NCI-H2029 (cell line): ENCODE data around the gene TSN.
"Not testable (repeated sequence)": the region's sequence is repeated elsewhere in the genome, so short reads cannot be mapped to it uniquely, and the experiment has no call there.

ENCODE experiments used
- DNase-seq: peaks from one replicate; lab custom pipeline; 2025; lab: John Stamatoyannopoulos, UW

TSN gene

DNA sequence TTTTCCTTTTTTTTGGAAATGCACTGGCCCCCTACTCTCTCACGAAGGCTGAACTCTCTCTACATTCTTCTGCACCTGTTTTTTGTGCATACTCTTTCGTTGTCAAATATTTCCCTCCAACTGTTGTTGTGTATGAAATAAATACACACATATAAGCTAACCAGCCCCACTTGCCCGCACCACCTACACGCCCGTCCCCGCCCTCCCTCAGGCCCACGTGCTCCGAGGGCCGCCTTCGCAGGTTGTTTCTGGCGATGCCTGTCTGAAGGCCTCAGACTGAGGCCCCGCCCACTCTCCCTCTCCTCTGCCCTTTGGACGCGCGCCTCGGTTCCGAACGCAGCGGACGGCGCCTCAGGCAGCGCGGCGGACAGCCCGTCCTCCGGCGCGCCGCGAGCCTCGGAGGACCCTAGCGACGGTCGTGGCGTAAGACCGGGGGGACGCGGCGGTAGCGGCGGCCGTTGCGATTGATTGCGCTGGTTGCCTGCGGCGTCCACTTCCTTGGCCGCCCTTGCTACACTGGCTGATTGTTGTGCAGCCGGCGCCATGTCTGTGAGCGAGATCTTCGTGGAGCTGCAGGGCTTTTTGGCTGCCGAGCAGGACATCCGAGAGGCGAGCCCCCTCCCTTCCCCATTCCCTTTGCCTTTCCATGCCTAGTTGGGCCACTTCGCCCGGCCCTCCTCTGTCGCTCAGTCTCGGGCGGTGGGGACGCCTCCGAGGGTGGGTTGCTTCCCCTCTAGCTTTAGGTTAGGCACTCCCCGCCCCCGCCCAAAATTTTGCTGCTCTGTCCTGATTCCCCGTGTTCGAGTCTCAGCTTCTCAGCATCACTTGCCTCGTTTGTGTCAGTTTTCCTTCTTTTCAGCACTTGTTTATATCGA lies at the start of gene TSN:
TSS of gene TSN (plus strand) at position 415 of the 875 bp plus-strand sequence. CDS start at position 544, 129 bp downstream.
- DNase-seq: peak; percentile 97

DNA sequence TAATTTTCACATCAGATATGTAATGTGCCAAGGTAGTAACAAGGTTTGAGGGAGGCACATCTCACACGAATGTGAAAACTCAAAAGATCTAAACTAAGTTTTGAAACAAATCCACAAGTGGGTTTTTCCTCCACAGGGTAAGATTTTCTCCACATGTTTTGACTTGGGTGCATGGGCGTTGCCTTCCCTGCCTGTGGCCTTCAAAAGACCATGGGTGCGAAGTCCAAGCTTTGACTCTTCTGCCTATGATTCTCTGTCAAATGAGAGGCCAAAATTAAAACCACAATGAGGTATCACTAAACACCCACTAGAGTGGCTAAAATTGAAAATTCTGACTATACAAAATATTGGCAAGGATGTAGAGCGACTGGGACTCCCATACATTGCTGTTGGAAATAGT lies 49.5 kb upstream of the TSN start:
- DNase-seq: no peak

DNA sequence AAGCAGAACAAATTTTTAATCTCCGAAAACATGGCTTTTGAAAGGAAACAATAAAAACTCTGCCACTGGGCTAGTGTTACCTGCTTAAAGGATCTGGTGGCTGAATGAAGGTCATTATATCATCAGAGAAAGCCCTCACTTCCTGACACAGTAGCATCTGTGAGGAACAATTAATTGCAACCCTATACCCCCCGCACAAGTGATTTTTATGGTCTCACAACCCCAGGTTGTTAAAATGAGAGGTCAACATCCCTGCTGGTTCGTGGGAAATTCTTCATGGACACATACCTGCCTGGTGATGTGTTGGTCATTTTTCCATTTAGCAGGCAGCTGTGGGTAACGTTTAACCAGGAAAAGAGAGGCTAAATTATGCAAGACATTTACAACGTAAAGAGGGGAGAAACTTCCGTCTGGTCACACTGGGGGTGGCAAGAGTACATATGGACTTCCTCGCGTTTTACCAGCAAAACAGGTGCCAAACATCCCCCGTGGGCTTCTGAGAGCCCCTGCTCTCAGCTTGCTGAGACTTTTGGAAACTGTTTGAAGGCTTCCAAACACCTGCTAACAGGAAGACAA lies 48.0 kb upstream of the TSN start:
- DNase-seq: no peak

DNA sequence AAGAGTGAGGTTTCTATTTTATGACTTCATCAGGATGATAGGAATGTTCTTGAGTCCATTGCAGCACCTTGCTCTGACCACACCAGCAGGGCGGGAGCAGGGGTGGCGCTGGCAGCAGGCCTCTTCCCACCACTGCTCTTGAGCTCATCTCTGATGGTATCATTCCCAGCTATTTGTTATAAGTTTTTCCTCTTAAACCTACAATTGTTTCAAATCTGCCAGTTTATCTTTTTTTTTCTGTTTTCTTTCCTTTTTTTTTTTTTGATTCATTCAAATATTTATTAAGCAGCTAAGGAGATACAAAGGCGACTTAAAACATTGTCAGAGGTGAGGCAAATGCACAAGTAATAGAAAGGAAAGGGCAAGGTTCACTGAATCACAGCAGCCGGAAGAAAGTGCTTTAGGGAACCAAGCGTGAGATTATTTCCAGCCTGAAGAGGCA lies 47.5 kb upstream of the TSN start:
- peak; percentile 4 for DNase-seq

DNA sequence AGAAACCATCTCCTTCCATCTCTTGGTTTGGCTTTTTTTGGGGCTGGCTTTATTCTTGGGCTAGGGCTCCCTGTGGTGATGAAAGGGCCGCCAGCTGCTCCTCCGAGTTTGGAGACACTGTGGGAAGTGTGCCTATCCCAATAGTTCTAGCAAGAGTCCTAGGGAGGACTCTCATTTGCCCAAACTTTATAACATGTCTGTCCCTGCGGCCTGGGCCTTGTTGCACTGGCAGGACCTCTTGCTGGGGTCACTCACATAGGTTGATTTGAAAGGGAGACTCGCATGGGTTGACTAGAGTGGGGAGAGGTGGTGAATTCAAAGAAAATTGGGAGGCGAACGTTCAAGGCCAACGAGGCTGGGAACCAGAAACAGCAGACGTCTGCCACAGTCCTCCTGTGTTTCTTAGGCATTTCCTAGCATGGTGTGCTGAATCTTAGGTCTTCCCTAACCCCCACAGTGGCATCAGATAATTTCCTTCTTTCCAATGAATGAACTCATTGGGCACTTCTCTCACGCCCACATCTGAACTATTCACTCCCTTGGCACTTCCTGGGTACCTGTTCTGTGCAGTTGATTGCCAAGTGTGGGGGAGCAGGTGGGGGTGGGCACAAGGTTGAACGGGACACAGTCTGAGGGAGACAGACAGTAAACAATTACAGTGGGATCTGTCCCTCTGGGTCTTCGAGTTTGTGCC lies 45.5 kb upstream of the TSN start:
- no peak for DNase-seq

DNA sequence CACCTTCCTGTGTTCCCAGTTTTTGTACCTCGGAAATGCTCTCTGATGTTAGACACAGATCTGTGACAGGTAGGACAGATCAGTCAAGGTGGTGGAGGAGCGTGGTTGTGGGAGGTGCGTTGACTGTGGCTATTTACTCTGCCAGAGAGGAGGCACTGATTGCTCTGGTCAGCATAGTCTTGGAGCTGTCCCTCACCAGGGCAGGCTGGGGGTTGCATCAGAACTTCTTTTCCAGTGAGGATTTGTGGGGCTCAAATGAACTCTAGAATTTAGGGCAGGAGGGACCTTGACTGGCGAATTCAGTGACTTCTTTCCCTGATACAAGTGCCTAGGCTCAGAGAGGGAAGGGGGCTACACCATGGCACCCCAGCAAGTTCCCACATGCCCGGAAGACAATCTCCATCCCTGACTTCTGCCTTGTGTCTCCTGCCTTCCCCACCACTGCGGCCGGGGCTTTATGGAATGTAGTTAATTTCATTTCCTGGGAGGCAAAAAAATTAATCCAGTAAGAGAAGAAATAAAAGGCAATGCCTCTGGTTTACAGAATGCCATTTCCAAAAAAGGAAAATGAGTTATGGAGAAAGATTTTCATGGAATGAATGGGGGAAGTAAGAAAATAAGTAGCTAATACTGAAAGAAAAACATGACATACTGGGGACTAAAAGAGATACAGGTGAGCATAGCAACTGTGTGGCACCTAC lies 44.8 kb upstream of the TSN start:
- no peak for DNase-seq

DNA sequence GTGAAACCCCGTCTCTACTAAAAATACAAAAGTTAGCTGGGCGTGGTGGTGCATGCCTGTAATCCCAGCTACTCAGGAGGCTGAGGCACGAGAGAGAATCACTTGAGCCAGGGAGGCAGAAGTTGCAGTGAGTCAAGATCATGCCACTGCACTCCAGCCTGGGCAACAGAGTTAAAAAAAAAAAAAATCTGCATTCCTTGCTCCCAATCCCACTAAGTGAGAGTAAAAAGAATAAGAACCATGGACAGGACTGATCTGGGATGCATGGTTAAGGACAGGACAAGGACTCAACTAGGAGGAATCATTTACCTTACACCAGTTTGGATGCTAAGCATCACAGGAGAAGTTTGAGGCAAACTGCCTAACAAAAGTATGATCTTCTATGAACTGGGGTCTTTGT lies 44.0 kb upstream of the TSN start:
- DNase-seq: not testable (repeated sequence)

DNA sequence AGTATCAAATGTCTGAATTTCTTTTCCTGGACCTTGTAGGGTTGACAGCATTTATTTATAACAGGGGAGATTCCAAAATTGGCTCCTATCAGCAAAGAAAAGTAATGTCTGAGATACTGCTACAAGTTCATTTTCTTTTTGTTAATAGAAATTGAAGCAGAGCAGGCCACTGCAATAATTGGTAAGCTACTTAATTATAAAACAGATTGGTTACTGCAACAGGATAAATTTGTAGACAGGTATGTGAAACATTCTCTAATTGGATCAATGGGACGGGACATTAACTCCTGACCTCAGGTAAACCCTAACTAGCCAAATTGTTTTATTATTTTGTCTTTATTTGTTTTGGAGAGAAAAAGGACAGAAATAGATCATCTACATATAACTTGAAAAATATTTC lies 39.3 kb upstream of the TSN start:
- no peak for DNase-seq

DNA sequence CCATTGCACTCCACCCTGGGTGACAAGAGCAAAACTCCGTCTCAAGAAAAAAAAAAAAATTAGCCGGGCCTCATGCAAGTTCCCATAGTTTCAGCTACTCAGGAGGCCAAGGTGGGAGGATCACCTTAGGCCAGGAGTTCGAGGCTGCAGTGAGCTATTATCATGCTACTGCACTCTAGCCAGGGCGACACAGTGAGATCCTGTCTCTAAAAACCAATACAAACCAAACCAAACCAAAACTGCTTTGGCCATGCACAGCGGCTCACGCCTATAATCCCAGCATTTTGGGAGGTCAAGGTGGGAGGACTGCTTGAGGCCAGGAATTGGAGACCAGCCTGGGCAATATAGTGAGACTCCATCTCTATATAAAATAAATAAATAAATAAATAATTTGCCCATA lies 37.9 kb upstream of the TSN start:
- DNase-seq: no peak

DNA sequence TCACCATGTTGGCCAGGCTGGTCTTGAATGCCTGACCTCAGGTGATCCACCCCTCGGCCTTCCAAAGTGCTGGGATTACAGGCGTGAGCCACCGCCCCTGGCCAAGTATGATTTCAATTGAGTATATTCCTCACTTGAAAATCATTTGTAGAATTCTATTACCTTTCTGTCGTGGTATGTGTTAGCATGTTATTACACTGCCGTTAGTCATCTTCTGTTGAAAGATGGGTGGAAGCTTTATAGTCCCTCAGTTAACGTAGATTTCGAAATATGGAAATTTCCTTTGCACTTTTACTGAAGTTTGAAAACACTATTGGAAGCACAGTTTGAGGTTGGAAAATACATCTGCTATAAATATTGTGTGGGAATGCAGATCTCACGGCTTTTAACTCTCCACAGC lies 33.5 kb upstream of the TSN start:
- DNase-seq: no peak

DNA sequence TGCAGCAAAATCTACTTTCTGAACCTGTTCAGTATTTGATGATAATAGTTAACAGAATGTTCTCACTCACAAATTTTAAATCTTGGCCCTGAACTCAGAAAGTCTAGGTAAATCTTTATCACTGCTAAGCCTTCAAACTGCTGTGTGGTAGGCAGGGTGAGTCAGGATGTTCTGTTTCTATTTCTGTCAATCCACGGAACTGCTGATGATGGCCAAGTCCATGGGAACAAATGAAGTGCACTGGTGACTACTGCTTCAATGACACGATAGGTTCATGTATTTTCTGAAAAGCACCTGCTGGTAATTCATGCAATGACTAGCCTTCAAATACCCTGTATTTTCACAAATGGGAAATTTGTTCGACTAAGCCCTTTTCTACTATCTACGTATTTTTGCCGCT lies 33.0 kb upstream of the TSN start:
- DNase-seq: no peak

DNA sequence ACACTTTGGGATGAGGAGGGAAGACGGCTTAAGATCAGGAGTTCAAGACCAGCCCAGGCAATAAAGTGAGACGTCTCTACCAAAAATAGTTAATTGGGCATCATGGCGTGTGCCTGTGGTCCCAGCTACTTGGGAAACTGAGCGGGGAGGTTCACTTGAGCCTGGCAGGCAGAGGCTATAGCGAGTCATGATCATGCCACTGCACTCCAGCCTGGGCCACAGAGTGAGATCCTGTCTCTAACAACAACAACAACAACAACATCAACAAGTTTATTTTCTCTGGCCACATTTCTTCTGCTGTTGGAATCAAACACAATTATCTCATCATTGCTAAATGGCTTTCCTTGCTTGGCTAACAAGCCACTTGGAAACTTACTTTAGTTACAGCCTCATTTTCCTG lies 32.1 kb upstream of the TSN start:
- DNase-seq: no peak

DNA sequence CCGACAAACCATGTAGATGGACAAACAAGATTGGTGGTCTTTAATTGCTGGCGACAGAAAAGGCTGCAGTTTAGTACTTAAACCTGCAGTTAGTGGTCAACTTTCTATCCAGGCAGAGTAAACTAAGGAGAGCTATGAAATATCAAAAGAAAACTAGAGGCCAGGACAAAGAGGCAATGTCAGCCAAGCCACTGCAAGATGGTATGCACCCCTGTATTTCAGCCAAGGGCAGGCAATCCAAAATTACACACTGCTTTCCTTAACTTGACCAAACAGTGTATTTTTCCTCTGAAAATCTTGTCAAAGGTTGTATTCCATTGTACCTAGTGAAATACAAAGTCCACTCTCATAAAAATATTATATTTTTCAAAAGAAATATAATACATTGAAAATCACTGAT lies 28.1 kb upstream of the TSN start:
- no peak for DNase-seq

DNA sequence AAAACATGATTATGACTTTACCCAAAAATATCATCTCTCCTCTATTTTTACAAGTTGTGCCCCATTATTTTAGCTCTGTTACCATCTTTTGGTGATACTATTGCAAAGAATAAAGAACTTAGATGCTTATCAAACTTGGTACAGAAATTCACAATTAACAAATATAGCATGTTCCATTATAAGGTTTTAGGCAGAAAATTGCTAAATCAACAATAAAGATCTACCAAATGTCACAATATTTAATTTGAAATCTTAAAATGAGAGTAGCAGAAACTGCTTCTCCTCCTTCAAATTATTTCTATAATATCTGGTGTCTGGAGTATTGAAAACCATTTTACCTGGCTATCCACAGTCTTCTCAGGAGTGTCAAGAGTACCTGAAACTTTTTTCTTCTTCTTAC lies 27.5 kb upstream of the TSN start:
- DNase-seq: no peak

DNA sequence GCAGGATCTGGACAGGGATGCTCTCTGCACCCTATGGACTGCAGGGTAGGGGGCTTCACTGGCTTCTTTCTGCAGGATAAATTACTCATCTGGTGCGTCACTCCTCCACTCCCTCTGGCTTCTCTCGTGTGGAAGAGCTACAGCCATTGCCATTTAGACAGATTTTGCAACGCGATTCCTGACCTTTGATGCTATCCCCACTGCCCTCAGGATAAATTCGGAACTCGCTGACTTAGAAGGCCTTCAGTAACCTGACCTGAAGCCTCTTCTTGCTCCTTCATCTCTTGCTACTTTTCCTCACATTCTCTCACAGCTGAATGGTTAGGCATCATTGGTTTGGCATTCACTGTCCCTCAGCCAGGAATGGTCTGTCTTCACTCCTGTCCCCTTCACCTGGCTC lies 24.1 kb upstream of the TSN start:
- DNase-seq: no peak

DNA sequence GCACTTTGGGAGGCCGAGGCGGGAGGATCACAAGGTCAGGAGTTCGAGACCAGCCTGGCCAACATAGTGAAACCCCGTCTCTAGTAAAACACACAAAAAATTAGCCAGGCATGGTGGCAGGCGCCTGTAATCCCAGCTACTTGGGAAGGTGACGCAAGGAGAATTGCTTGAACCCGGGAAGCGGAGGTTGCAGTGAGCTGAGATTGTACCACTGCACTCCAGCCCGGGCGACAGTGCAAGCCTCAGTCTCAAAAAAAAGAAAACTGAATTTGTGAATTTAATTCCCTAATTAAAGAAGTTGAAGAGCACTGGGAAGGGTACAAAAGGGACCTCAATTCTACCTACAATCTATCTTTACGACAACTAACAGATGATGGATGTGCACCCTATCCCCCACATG lies 20.9 kb upstream of the TSN start:
- not testable (repeated sequence) for DNase-seq

DNA sequence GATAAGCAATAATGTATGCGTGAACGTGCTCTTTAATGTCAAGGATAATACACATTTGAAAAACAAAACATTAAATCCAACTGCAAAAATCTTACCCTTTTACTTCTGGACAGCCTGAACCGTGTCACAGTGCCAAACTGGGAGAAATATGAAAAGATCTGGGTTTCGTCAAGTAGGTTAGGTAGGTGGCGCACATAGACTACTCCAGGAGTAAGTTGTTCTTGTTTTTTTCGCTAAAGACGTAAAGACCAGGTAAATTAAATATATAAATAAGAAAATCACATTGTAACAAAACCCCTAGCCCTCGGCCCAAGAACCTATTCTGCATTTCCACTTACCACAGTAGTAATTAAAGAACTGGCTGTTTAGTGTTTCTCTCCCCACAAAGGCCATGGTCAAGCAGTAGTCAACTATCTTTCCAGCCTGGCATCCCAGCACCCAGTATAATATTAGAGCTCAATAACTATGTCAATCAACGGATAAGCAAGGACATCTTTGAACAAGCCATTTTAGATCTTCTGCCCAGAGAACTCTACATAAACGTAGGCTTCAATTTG lies 19.9 kb upstream of the TSN start:
- no peak for DNase-seq

DNA sequence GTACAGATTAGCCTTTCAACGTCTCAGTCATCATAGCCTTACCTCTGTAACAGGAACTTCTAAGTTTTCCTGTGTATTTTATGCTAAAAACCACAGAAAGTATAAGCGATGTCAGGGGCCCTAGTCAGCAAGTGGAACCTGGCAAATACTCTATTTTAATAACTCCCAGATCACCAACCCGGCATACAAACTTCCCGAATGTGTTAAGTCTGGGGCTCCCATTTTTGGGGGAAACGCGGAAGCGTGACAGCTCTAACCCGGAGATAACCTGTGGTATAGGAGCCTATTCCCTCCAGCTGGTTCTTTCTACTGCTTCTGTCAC lies 19.4 kb upstream of the TSN start:
- DNase-seq: no peak

DNA sequence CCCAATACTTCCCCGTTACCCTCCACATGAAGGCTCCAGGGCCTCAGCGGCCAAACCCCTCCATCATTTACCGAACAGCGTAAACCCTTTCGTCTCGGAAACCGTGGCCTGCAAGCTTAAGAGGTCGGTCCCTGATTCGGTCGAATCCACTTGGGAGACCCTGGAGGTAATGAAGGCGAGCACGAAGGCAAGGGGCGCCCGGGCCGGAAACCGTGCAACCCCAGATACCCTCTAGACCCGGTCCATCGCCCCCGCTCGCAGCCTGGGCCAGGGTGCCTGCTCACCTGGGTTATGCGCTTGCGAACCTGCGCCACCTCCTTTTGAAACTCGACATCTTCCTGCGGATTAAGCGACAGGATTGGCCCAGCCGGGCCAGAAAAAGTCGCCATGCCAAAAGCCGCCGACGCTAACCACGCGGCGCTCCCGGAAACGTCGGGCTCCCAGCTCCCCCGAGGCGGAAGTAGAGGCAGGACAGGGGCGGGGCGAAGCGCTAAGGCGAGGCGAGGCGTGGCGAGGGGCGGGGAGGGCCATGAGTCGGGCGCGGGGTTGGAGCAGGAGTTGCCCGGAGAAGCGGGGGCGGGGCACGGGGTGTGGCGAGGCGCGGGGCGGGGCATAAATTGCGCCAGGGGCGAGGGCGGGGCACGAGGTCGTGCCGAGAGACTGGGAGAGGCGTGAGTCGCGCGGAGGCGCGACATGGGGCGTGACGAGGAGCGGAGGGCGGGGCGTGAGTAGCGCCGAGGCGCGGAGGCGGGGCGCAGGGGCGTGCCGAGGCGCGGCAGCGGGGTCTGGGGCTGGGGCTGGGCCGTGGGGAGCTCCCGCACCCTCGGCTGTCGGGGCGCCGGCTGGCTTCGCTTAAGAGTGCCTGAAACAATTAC lies 18.8 kb upstream of the TSN start, which contains the start of gene NIFK:
TSS of gene NIFK (minus strand) at position 414 of the 875 bp plus-strand sequence. CDS start at position 389, 25 bp downstream.
- DNase-seq: peak; percentile 95

DNA sequence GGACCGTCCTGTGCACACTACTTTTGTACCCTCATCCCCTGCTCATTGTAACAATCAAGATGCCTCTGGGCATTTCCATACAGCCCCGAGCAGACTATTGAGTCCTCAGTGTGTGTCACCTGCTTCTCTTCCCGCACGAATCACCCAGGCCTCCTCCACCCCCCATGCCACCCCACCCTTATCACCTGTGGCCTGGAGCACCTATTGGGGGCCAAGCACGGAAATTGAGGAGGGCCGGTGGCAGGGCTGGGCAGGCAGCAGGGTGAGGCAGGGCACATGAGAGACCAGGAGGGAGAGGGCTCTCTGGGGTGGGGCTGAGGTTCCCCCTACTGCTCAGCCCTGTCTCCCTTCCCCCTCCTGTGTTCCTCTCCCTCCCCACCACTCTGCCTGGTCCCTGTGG lies 14.5 kb upstream of the TSN start:
- no peak for DNase-seq

DNA sequence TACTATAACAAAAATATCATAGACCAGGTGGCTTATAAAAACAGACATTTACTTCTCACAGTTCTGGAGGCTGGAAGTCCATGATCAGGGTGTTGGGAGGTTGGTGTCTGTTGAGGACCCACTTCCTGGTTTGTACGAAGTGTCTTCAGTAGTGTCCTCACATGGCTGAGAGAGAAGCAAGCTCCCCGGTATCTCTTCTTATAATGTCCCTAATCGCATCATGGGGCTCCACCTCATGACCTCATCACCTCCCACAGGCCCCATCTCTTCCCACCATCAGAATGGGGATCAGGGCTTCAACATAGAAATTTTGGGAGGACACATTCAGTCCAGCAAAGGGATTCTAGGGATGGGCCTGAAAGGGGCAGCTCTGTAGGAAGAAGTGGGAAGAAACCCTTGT lies 14.0 kb upstream of the TSN start:
- no peak for DNase-seq
